ENCODE data around the gene FNBP1L. TPM values are rescaled to one million over a fixed set of nuclear protein-coding genes. Genes with fewer than 3 reads are reported as not detected.

FNBP1L gene
- total and polyA plus RNA-seq, 9 of the 15 experiments (the other 6 are each of a cell fraction or from before 2014, with no cell fraction given): 1.4 to 6.9 (median 5.9) TPM

DNA sequence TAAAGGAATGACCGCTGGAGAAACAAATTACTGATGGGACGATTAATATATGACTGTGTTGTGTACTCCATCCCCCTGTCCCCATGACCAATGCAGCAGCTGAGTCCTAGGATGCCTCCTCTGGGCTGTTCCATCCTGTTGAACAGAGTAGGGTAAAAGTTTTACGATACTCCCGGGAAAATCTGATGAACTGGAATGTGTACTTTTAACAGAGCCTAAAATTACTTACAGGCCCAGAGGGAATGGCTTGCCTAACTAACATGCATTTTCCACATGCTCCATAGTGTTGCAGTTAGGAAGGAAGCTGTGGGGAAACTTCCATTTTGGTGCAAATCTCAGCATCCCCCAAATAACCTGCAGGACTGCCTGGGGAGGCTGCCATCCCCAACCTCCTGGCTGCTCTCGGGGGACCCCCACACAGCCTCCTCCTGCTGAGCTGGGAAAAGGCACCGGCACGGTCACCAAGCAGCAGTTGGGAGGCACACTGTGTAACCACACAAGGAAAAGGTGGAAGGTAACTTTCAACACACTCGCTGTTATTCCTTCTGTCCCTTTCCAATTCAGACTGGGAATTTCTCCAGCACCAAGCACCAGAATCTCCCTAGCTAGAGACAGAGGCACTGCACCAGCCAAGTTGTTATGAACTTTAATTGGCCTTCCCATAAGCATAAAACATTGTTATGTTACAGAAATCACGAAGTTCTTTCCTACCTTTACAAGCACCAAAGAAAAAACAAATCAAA is 136.5 kb downstream of the FNBP1L start:
- H4K20me1 ChIP-seq (replicated peaks; ENCODE audit: control insufficient read depth, insufficient read depth, low read length): no peaks in the 10 kb centered on the region
- in situ Hi-C loops (cut with MboI): no loop called here
- no peaks in the 10 kb centered on the region for H3K79me2 ChIP-seq (ENCODE audit: control insufficient read depth, insufficient read depth, low read length)
- FAIRE-seq (no peak), DNase-seq (ENCODE audit: extremely low read depth in 1 of 4, low spot score in 3 of 4) (no peak), ATAC-seq (no peak)
- ChIA-PET POLR2A (interaction anchor here (0.6 kb wide), 1 partner anchor 57 kb away, joined by 3 read pairs; no protein-coding TSS in a partner anchor), CTCF (ENCODE audit: low intra/inter-chr PET ratio) (no interaction called here)
- no peak overlapping the region for H3K4me3 ChIP-seq
- no peaks in the 10 kb centered on the region for H3K9me1 ChIP-seq (ENCODE audit: control insufficient read depth, insufficient read depth, low read length)
- H3K4me1 ChIP-seq (replicated peaks in 1 of 2; ENCODE audit: control insufficient read depth in 2 of 2, insufficient read depth in 2 of 2, low read length in 2 of 2): peaks cover 0 to 14% of the 10 kb centered on the region in 2 experiments; a peak in 3 of 5 replicates
- WGBS (ENCODE audit: insufficient coverage, low coverage, missing lambda C conversion rate): 29% methylated on average over 9 of the region's 9 CpGs
- H3K27ac ChIP-seq (ENCODE audit: extremely low read depth, low read depth, low read length): no peak overlapping the region
- H3K36me3 ChIP-seq (ENCODE audit: control insufficient read depth, insufficient read depth, low read length): no peaks in the 10 kb centered on the region
- no peaks in the 10 kb centered on the region for H3K9me3 ChIP-seq (replicated peaks; ENCODE audit: control insufficient read depth, insufficient read depth, low read depth, low read length)
- H3K27me3 ChIP-seq (ENCODE audit: control insufficient read depth in 2 of 2, insufficient read depth in 2 of 2, low read length in 2 of 2): no peaks in the 10 kb centered on the region
- H3K4me2 ChIP-seq (ENCODE audit: insufficient read depth, low read length): no peak overlapping the region
- no peak overlapping the region for H3K9ac ChIP-seq (ENCODE audit: insufficient read depth in 1 of 2, low read depth in 2 of 2, low read length in 2 of 2)
- H2AFZ ChIP-seq (ENCODE audit: low read depth, low read length): peak overlapping the region; percentile 22; the same call in 1 of the 2 replicates
- no TSS peak for BruUV-seq (replicated peaks)
- intact Hi-C loops (cut with micrococcal nuclease): no loop called here
- TF ChIP-seq, protein P1, sequence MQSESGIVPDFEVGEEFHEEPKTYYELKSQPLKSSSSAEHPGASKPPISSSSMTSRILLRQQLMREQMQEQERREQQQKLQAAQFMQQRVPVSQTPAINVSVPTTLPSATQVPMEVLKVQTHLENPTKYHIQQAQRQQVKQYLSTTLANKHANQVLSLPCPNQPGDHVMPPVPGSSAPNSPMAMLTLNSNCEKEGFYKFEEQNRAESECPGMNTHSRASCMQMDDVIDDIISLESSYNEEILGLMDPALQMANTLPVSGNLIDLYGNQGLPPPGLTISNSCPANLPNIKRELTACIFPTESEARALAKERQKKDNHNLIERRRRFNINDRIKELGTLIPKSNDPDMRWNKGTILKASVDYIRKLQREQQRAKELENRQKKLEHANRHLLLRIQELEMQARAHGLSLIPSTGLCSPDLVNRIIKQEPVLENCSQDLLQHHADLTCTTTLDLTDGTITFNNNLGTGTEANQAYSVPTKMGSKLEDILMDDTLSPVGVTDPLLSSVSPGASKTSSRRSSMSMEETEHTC (IDR thresholded peaks at IDR 0.05): no peak
- no peak for TF ChIP-seq ZNF274 (IDR thresholded peaks at IDR 0.05; ENCODE audit: borderline replicate concordance, low read depth, low read length)
- TF ChIP-seq DPF2 (IDR thresholded peaks at IDR 0.05): no peak
- TF ChIP-seq, protein P2, sequence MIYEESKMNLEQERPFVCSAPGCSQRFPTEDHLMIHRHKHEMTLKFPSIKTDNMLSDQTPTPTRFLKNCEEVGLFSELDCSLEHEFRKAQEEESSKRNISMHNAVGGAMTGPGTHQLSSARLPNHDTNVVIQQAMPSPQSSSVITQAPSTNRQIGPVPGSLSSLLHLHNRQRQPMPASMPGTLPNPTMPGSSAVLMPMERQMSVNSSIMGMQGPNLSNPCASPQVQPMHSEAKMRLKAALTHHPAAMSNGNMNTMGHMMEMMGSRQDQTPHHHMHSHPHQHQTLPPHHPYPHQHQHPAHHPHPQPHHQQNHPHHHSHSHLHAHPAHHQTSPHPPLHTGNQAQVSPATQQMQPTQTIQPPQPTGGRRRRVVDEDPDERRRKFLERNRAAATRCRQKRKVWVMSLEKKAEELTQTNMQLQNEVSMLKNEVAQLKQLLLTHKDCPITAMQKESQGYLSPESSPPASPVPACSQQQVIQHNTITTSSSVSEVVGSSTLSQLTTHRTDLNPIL (CRISPR knock-in tag; IDR thresholded peaks at IDR 0.05): no peak
- TF ChIP-seq FOXK1 (CRISPR knock-in tag; IDR thresholded peaks at IDR 0.05; ENCODE audit: borderline replicate concordance): no peak
- no peak for TF ChIP-seq DMBX1 (CRISPR knock-in tag; IDR thresholded peaks at IDR 0.05; ENCODE audit: borderline replicate concordance)
- TF ChIP-seq NR1H2 (CRISPR knock-in tag; IDR thresholded peaks at IDR 0.05): no peak
- TF ChIP-seq, protein P3, sequence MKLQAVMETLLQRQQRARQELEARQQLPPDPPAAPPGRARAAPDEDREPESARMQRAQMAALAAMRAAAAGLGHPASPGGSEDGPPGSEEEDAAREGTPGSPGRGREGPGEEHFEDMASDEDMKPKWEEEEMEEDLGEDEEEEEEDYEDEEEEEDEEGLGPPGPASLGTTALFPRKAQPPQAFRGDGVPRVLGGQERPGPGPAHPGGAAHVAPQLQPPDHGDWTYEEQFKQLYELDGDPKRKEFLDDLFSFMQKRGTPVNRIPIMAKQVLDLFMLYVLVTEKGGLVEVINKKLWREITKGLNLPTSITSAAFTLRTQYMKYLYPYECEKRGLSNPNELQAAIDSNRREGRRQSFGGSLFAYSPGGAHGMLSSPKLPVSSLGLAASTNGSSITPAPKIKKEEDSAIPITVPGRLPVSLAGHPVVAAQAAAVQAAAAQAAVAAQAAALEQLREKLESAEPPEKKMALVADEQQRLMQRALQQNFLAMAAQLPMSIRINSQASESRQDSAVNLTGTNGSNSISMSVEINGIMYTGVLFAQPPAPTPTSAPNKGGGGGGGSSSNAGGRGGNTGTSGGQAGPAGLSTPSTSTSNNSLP (IDR thresholded peaks at IDR 0.05; ENCODE audit: borderline replicate concordance, low read depth, low read length): no peak
- TF ChIP-seq CC2D1A (IDR thresholded peaks at IDR 0.05): no peak
- TF ChIP-seq ZFPM2 (CRISPR knock-in tag; IDR thresholded peaks at IDR 0.05): no peak
- TF ChIP-seq, protein P4, sequence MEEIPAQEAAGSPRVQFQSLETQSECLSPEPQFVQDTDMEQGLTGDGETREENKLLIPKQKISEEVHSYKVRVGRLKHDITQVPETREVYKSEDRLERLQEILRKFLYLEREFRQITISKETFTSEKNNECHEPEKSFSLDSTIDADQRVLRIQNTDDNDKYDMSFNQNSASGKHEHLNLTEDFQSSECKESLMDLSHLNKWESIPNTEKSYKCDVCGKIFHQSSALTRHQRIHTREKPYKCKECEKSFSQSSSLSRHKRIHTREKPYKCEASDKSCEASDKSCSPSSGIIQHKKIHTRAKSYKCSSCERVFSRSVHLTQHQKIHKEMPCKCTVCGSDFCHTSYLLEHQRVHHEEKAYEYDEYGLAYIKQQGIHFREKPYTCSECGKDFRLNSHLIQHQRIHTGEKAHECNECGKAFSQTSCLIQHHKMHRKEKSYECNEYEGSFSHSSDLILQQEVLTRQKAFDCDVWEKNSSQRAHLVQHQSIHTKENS (CRISPR knock-in tag; IDR thresholded peaks at IDR 0.05): no peak
- TF ChIP-seq, protein P5, sequence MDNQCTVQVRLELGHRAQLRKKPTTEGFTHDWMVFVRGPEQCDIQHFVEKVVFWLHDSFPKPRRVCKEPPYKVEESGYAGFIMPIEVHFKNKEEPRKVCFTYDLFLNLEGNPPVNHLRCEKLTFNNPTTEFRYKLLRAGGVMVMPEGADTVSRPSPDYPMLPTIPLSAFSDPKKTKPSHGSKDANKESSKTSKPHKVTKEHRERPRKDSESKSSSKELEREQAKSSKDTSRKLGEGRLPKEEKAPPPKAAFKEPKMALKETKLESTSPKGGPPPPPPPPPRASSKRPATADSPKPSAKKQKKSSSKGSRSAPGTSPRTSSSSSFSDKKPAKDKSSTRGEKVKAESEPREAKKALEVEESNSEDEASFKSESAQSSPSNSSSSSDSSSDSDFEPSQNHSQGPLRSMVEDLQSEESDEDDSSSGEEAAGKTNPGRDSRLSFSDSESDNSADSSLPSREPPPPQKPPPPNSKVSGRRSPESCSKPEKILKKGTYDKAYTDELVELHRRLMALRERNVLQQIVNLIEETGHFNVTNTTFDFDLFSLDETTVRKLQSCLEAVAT (IDR thresholded peaks at IDR 0.05): no peak
